Neural cell (in vitro differentiated cells): ENCODE data around the gene AGRN. TPM values are rescaled to one million over a fixed set of nuclear protein-coding genes. Genes with fewer than 3 reads are reported as not detected.
A peak's percentile ranks its signal among the peaks of the same experiment; 100 is the strongest.

ENCODE experiments used
- H2AFZ ChIP-seq: fragments of 200-600, 300-800 bp; sonication (generic), shearing (Covaris generic); 2 replicates; pipeline ENCODE4 v1.6.0; 2014; ENCODE audit warnings: low read depth, mild to moderate bottlenecking, antibody characterized with exemption, low read length, moderate library complexity
- H3F3A ChIP-seq: fragments of 200-600 bp; shearing (Covaris generic); 2 replicates; pipeline ENCODE4 v1.6.1; 2016; ENCODE audit warnings: mild to moderate bottlenecking, moderate library complexity, mixed read lengths, antibody characterized with exemption, low read length; ENCODE audit not compliant: insufficient read depth, poor library complexity, severe bottlenecking
- H3K27ac ChIP-seq: fragments of 200-600, 300-800 bp; sonication (generic), shearing (Covaris generic); 2 replicates; pipeline ENCODE4 v1.5.1; 2014; ENCODE audit warnings: mild to moderate bottlenecking, low read length, moderate library complexity
- H3K27me3 ChIP-seq: fragments of 300-800, 200-600 bp; sonication (generic), shearing (Covaris generic); 2 replicates; pipeline ENCODE4 v1.6.0; 2014; ENCODE audit warnings: mild to moderate bottlenecking, low read depth, low read length, moderate library complexity; ENCODE audit not compliant: insufficient read depth
- H3K36me3 ChIP-seq: fragments of 300-800, 200-600 bp; sonication (generic), shearing (Covaris generic); 2 replicates; pipeline ENCODE4 v1.5.1; 2014; ENCODE audit warnings: mild to moderate bottlenecking, antibody characterized with exemption, low read length, moderate library complexity; ENCODE audit not compliant: insufficient read depth
- H3K4me2 ChIP-seq: fragments of 300-800, 200-600 bp; sonication (generic), shearing (Covaris generic); 2 replicates; pipeline ENCODE4 v1.6.0; 2014; ENCODE audit warnings: mild to moderate bottlenecking, low read length
- H3K4me3 ChIP-seq: fragments of 300-800, 200-600 bp; sonication (generic), shearing (Covaris generic); 2 replicates; pipeline ENCODE4 v1.5.1; 2014; ENCODE audit warnings: mild to moderate bottlenecking, low read length, moderate library complexity
- H3K79me2 ChIP-seq: fragments of 200-600 bp; shearing (Covaris generic); replicated peaks from 2 replicates; pipeline ENCODE4 v1.6.0; 2014; ENCODE audit warnings: mild to moderate bottlenecking, low read length, moderate library complexity; ENCODE audit not compliant: insufficient read depth
- H3K9ac ChIP-seq: fragments of 300-800, 200-600 bp; sonication (generic), shearing (Covaris generic); 2 replicates; pipeline ENCODE4 v1.6.1; 2016; ENCODE audit warnings: mild to moderate bottlenecking, low read length, mixed read lengths
- H3K9me2 ChIP-seq: fragments of 200-600 bp; shearing (Covaris generic); 2 replicates; pipeline ENCODE4 v1.6.1; 2016; ENCODE audit warnings: mild to moderate bottlenecking, low read length, mixed read lengths; ENCODE audit not compliant: insufficient read depth
- H3K9me3 ChIP-seq: fragments of 200-600, 300-800 bp; sonication (generic), shearing (Covaris generic); 2 replicates; pipeline ENCODE4 v1.6.1; 2016; ENCODE audit warnings: mild to moderate bottlenecking, mixed run types, low read length, moderate library complexity, mixed read lengths
- H4K20me1 ChIP-seq: fragments of 200-600 bp; shearing (Covaris generic); 2 replicates; pipeline ENCODE4 v1.6.1; 2016; ENCODE audit warnings: mild to moderate bottlenecking, mixed run types; ENCODE audit not compliant: insufficient read depth
- CTCF ChIP-seq: fragments of 450-650 bp; IDR thresholded peaks from 2 replicates; pipeline ENCODE4 v1.5.1; 2014; ENCODE audit warnings: antibody characterized with exemption, mild to moderate bottlenecking, moderate library complexity; ENCODE audit not compliant: poor library complexity, severe bottlenecking
- EP300 ChIP-seq: fragments of 450-650 bp; conservative IDR thresholded peaks from 2 replicates; pipeline ENCODE4 v1.6.1; 2014; ENCODE audit warnings: antibody characterized with exemption, mild to moderate bottlenecking, moderate library complexity; ENCODE audit not compliant: poor library complexity, severe bottlenecking
- EZH2 ChIP-seq: fragments of 200-600, 300-800 bp; shearing (Covaris generic), sonication (generic); IDR thresholded peaks from 2 replicates; pipeline ENCODE4 v1.6.1; 2014; ENCODE audit warnings: antibody characterized with exemption, low read length, borderline replicate concordance, mild to moderate bottlenecking; ENCODE audit not compliant: insufficient read depth, poor library complexity, severe bottlenecking
- MXI1 ChIP-seq: fragments of 450-650 bp; conservative IDR thresholded peaks from 2 replicates; pipeline ENCODE4 v1.6.1; 2014; ENCODE audit warnings: antibody characterized with exemption, mild to moderate bottlenecking; ENCODE audit not compliant: poor library complexity, severe bottlenecking
- POLR2AphosphoS5 ChIP-seq: IDR thresholded peaks from 2 replicates; pipeline ENCODE4 v1.6.1; 2012
- RAD21 ChIP-seq: fragments of 450-650 bp; conservative IDR thresholded peaks from 2 replicates; pipeline ENCODE4 v1.6.1; 2014; ENCODE audit warnings: antibody characterized with exemption, mild to moderate bottlenecking, moderate library complexity
- REST ChIP-seq: IDR thresholded peaks from 2 replicates; pipeline ENCODE4 v1.6.1; 2012; ENCODE audit warnings: borderline replicate concordance
- SMC3 ChIP-seq: fragments of 450-650 bp; conservative IDR thresholded peaks from 2 replicates; pipeline ENCODE4 v1.6.1; 2014; ENCODE audit warnings: antibody characterized with exemption, mild to moderate bottlenecking, moderate library complexity; ENCODE audit not compliant: poor library complexity
- TAF1 ChIP-seq: IDR thresholded peaks from 2 replicates; pipeline ENCODE4 v1.6.1; 2012; ENCODE audit warnings: low read depth
- polyA plus RNA-seq: library from polyadenylated mRNA; depleted of rRNA; stranded (reverse); fragments of >200 nt; gene quantifications from 2 replicates; pipeline ENCODE4 v1.2.3, GENCODE V29; 2014

The AGRN gene
- polyA plus RNA-seq, 1 donor from 2014 or later = 104 TPM

GRCh38 chr1:1001057-1001783 is 18.7 kb upstream of the AGRN start:
- Histone ChIP-seq H3K27ac (peak overlapping the region; percentile 98), H3K36me3 (no peaks in the 10 kb centered on the region), H4K20me1 (no peaks in the 10 kb centered on the region), H2AFZ (no peak overlapping the region), H3K4me3 (peak overlapping the region; percentile 91), H3K79me2 (peaks cover 4% of the 10 kb centered on the region), H3K9ac (peak overlapping the region; percentile 98), H3K9me3 (no peaks in the 10 kb centered on the region), H3K27me3 (no peaks in the 10 kb centered on the region), H3F3A (no peaks in the 10 kb centered on the region), H3K9me2 (no peaks in the 10 kb centered on the region), H3K4me2 (peak overlapping the region; percentile 98)
- TF ChIP-seq EZH2 (no peak), CTCF (no peak), SMC3 (no peak), POLR2AphosphoS5 (no peak)

- H4K20me1 ChIP-seq = no peaks in the 10 kb centered on the region
- H3K9ac ChIP-seq = no peak overlapping the region
- H3K27me3 ChIP-seq = no peaks in the 10 kb centered on the region
- no peak overlapping the region for H2AFZ ChIP-seq
- H3K9me3 ChIP-seq = no peaks in the 10 kb centered on the region
- H3K4me3 ChIP-seq = no peak overlapping the region
- H3K79me2 ChIP-seq = peaks cover 4% of the 10 kb centered on the region
- no peaks in the 10 kb centered on the region for H3K36me3 ChIP-seq
- TF ChIP-seq EZH2 = no peak
- no peak for TF ChIP-seq REST
- TF ChIP-seq MXI1 = no peak
- TF ChIP-seq TAF1 = no peak
- TF ChIP-seq SMC3 = no peak
- TF ChIP-seq POLR2AphosphoS5 = no peak
- TF ChIP-seq EP300 = no peak
- TF ChIP-seq RAD21 = no peak
- TF ChIP-seq CTCF = no peak
- H3F3A ChIP-seq = no peaks in the 10 kb centered on the region
- no peaks in the 10 kb centered on the region for H3K9me2 ChIP-seq
- H3K4me2 ChIP-seq = no peak overlapping the region
- H3K27ac ChIP-seq = no peak overlapping the region
Measured at GRCh38 chr1:1003618-1004419, 16.1 kb upstream of the AGRN start.
